HCT116 (cell line): ENCODE measurements around the gene FASN. TPM values are rescaled to one million over a fixed set of nuclear protein-coding genes. Genes with fewer than 3 reads are reported as not detected.

Source experiments
- ATAC-seq: fragments of 200-7000 bp; cut with Tn5 transposase; 2 replicates; pipeline ENCODE4 v1.9.1; 2020; ENCODE audit warnings: mild to moderate bottlenecking, moderate library complexity
- BruUV-seq: library from RNA; stranded (reverse); fragments of 400-500 nt; replicated peaks from 2 replicates; lab custom pipeline; 2021; lab: Mats Ljungman, UMichigan
- CTCF ChIA-PET: fragments of 300-600 bp; sonication (Branson Sonifier 250); formaldehyde crosslinking; loops from one replicate; lab custom pipeline; 2021; ENCODE audit warnings: antibody characterized with exemption; lab: Charles Lee
- POLR2A ChIA-PET: fragments of 300-600, 350-600 bp; sonication (Branson Sonifier 250); formaldehyde crosslinking; loops from one replicate; lab custom pipeline; 2021; ENCODE audit warnings: antibody characterized with exemption; lab: Charles Lee
- RAD21 ChIA-PET, 2 experiments: fragments of 300-600 bp; sonication (Branson Sonifier 250); formaldehyde crosslinking; loops; one replicate each; lab custom pipeline; 2023; ENCODE audit warnings: low total read pairs in 2 of 2; ENCODE audit not compliant: uncharacterized antibody in 2 of 2, unreplicated experiment in 2 of 2, low non-redundant PET in 1 of 2; lab: Charles Lee
- DNase-seq: peaks from one replicate; pipeline ENCODE4 v3.0.0-alpha.2; 2010; ENCODE audit warnings: low read depth, low spot score
- H2AFZ ChIP-seq: fragments of 200-600 bp; shearing (Covaris generic), sonication (generic); 2 replicates; pipeline ENCODE4 v1.6.1; 2017; ENCODE audit warnings: low read depth, mixed run types, mixed read lengths, antibody characterized with exemption, low read length; ENCODE audit not compliant: poor library complexity, severe bottlenecking
- H3K27ac ChIP-seq: 2 replicates; pipeline ENCODE4 v1.5.1; 2012; ENCODE audit warnings: low read depth, low read length
- H3K27me3 ChIP-seq: fragments of 200-600 bp; sonication (generic); 2 replicates; pipeline ENCODE4 v1.6.1; 2016; ENCODE audit warnings: mixed run types, low read length, mixed read lengths; ENCODE audit not compliant: insufficient read depth
- H3K36me3 ChIP-seq, 2 experiments: fragments of 200-500 bp in 1 of 2; fragments of 200-600 bp in 1 of 2; sonication (Bioruptor generic) in 1 of 2; sonication (generic) in 1 of 2; 2 replicates each; pipeline versions ENCODE4 v1.5.1 to v1.6.1; 2014 to 2016; ENCODE audit warnings: low read length in 2 of 2, inconsistent platforms in 1 of 2, mixed read lengths in 1 of 2, mixed run types in 1 of 2; ENCODE audit not compliant: insufficient read depth in 2 of 2, control insufficient read depth in 1 of 2
- H3K4me1 ChIP-seq, 2 experiments: fragments of 200-600 bp in 1 of 2; sonication (generic) in 1 of 2; 2 replicates each; pipeline versions ENCODE4 v1.5.1 to v1.6.1; 2012 to 2017; ENCODE audit warnings: low read length in 2 of 2, inconsistent platforms in 1 of 2, mild to moderate bottlenecking in 1 of 2, mixed read lengths in 1 of 2, mixed run types in 1 of 2, moderate library complexity in 1 of 2; ENCODE audit not compliant: insufficient read depth in 2 of 2, control insufficient read depth in 1 of 2
- H3K4me2 ChIP-seq: fragments of 200-600 bp; sonication (generic); 2 replicates; pipeline ENCODE4 v1.6.1; 2017; ENCODE audit warnings: mixed run types, low read length, mixed read lengths
- H3K4me3 ChIP-seq, 2 experiments: fragments of 200-600 bp in 1 of 2; sonication (generic) in 1 of 2; replicated peaks in 1 of 2; 2 replicates each; pipeline ENCODE4 v1.5.1; 2011 to 2016; ENCODE audit warnings: low read length in 2 of 2, control low read depth in 1 of 2, low read depth in 1 of 2, mild to moderate bottlenecking in 1 of 2, mixed read lengths in 1 of 2, mixed run types in 1 of 2
- H3K79me2 ChIP-seq: fragments of 200-600 bp; sonication (generic); 2 replicates; pipeline ENCODE4 v1.6.1; 2017; ENCODE audit warnings: mild to moderate bottlenecking, mixed run types, low read length, moderate library complexity, mixed read lengths; ENCODE audit not compliant: insufficient read depth
- H3K9ac ChIP-seq: fragments of 200-600 bp; sonication (generic); 2 replicates; pipeline ENCODE4 v1.6.1; 2016; ENCODE audit warnings: low read length, mixed read lengths
- H3K9me2 ChIP-seq: fragments of 200-600 bp; sonication (generic), shearing (Covaris generic); 2 replicates; pipeline ENCODE4 v1.6.1; 2017; ENCODE audit warnings: mixed run types, mild to moderate bottlenecking, moderate library complexity; ENCODE audit not compliant: insufficient read depth
- H3K9me3 ChIP-seq, 2 experiments: fragments of 200-500 bp in 1 of 2; fragments of 200-600 bp in 1 of 2; sonication (Bioruptor generic) in 1 of 2; sonication (generic) in 1 of 2; 2 replicates each; pipeline ENCODE4 v1.6.1; 2014 to 2017; ENCODE audit warnings: low read length in 2 of 2, mixed read lengths in 2 of 2, inconsistent platforms in 1 of 2, low read depth in 1 of 2, mild to moderate bottlenecking in 1 of 2, mixed run types in 1 of 2, moderate library complexity in 1 of 2; ENCODE audit not compliant: control insufficient read depth in 1 of 2, insufficient read depth in 1 of 2
- H4K20me1 ChIP-seq: fragments of 200-600 bp; sonication (generic), shearing (Covaris generic); 2 replicates; pipeline ENCODE4 v1.6.1; 2017; ENCODE audit warnings: mixed run types, mild to moderate bottlenecking, moderate library complexity; ENCODE audit not compliant: insufficient read depth
- EZH2phosphoT487 ChIP-seq: fragments of 200-600 bp; IDR thresholded peaks from 2 replicates; pipeline ENCODE4 v1.6.1; 2018; ENCODE audit warnings: antibody characterized with exemption, borderline replicate concordance
- JUND ChIP-seq: IDR thresholded peaks from 2 replicates; pipeline ENCODE4 v1.6.1; 2012
- POLR2AphosphoS5 ChIP-seq: IDR thresholded peaks from 2 replicates; pipeline ENCODE4 v1.6.1; 2011; ENCODE audit warnings: mild to moderate bottlenecking, low read depth, low read length, moderate library complexity
- RAD21 ChIP-seq: IDR thresholded peaks from 2 replicates; pipeline ENCODE4 v1.6.1; 2012; ENCODE audit warnings: low read depth, mild to moderate bottlenecking
- SP1 ChIP-seq: IDR thresholded peaks from 2 replicates; pipeline ENCODE4 v1.6.1; 2012; ENCODE audit warnings: low read depth
- YY1 ChIP-seq: IDR thresholded peaks from 2 replicates; pipeline ENCODE4 v1.6.1; 2011; ENCODE audit warnings: low read length, low read depth, moderate library complexity, mild to moderate bottlenecking; ENCODE audit not compliant: insufficient replicate concordance; ENCODE audit errors: extremely low read depth
- ZFX ChIP-seq: fragments of 450-650 bp; IDR thresholded peaks from 2 replicates; pipeline ENCODE4 v1.6.1; 2017
- intact Hi-C: fragments of 100-400 bp; cut with micrococcal nuclease; formaldehyde crosslinking; loops from 2 replicates; pipeline ENCODE4 v1.10.0; 2022
- total RNA-seq: library from RNA; stranded (reverse); gene quantifications from one replicate; pipeline ENCODE4 v1.2.1, GENCODE V29; 2021; ENCODE audit not compliant: unreplicated experiment
- TF ChIP-seq, protein P1 (sequence below), 3 experiments: fragments of 200-600 bp in 1 of 3; sonication (generic) in 1 of 3; IDR thresholded peaks in 2 of 3; conservative IDR thresholded peaks in 1 of 3; 2 replicates each; pipeline ENCODE4 v1.5.1; 2012 to 2017; ENCODE audit warnings: low read depth in 2 of 3, low read length in 2 of 3, antibody characterized with exemption in 1 of 3, borderline replicate concordance in 1 of 3, control low read depth in 1 of 3, mild to moderate bottlenecking in 1 of 3, mixed read lengths in 1 of 3, mixed run types in 1 of 3, moderate library complexity in 1 of 3; ENCODE audit not compliant: insufficient read depth in 1 of 3
- TF ChIP-seq, protein P2 (sequence below): IDR thresholded peaks from 2 replicates; pipeline ENCODE4 v1.6.1; 2011; ENCODE audit warnings: mild to moderate bottlenecking, low read length, moderate library complexity; ENCODE audit not compliant: insufficient replicate concordance; ENCODE audit errors: extremely low read depth

FASN gene
- total RNA-seq, 1 experiment from 2014 or later: 754 TPM

DNA sequence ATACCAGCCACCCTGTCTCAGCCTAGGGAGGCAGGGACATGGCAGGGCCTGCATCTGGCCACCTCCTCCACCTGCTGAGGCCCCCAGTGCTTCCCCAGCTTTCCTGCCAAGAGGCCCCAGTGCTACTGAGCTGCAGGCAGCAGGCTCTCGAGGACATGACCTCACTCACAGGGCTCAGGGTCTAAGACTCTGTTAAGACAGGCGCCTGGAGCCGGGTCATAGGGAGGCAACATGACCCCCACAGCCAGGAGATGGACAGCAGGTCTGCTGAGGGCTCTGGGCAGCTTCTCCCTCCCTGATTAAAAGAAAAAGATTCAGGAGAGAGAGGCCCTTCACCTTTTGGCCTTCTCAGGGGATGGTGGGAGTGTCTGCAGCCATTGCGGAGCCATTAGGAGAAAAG is 23.2 kb upstream of the FASN start:
- intact Hi-C loops: no loop called here
- no peak for ATAC-seq
- Histone ChIP-seq H3K9me2 (no peaks in the 10 kb centered on the region), H3K9me3 (no peaks in the 10 kb centered on the region), H3K4me1 (no peaks in the 10 kb centered on the region), H3K4me3 (no peak overlapping the region), H3K27ac (no peak overlapping the region), H3K9ac (no peak overlapping the region), H3K4me2 (no peak overlapping the region), H2AFZ (no peak overlapping the region), H3K27me3 (no peaks in the 10 kb centered on the region), H4K20me1 (no peaks in the 10 kb centered on the region), H3K36me3 (no peaks in the 10 kb centered on the region), H3K79me2 (no peaks in the 10 kb centered on the region)
- ChIA-PET RAD21 (no interaction called here), CTCF (interaction anchor here (1.0 kb wide), 1 partner anchor 15 kb away, joined by 3 read pairs; no protein-coding TSS in a partner anchor), POLR2A (no interaction called here)
- TF ChIP-seq RAD21 (no peak), YY1 (no peak), JUND (no peak), SP1 (no peak)
- TF ChIP-seq, protein P1, sequence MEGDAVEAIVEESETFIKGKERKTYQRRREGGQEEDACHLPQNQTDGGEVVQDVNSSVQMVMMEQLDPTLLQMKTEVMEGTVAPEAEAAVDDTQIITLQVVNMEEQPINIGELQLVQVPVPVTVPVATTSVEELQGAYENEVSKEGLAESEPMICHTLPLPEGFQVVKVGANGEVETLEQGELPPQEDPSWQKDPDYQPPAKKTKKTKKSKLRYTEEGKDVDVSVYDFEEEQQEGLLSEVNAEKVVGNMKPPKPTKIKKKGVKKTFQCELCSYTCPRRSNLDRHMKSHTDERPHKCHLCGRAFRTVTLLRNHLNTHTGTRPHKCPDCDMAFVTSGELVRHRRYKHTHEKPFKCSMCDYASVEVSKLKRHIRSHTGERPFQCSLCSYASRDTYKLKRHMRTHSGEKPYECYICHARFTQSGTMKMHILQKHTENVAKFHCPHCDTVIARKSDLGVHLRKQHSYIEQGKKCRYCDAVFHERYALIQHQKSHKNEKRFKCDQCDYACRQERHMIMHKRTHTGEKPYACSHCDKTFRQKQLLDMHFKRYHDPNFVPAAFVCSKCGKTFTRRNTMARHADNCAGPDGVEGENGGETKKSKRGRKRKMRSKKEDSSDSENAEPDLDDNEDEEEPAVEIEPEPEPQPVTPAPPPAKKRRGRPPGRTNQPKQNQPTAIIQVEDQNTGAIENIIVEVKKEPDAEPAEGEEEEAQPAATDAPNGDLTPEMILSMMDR (IDR thresholded peaks at IDR 0.05 in 2 of 3, conservative IDR thresholded peaks at IDR 0.05 in 1 of 3; ENCODE audit: borderline replicate concordance in 1 of 3, insufficient read depth in 1 of 3, low read depth in 2 of 3, low read length in 2 of 3): no peak
- no TSS peak for BruUV-seq
- no peak for DNase-seq

DNA sequence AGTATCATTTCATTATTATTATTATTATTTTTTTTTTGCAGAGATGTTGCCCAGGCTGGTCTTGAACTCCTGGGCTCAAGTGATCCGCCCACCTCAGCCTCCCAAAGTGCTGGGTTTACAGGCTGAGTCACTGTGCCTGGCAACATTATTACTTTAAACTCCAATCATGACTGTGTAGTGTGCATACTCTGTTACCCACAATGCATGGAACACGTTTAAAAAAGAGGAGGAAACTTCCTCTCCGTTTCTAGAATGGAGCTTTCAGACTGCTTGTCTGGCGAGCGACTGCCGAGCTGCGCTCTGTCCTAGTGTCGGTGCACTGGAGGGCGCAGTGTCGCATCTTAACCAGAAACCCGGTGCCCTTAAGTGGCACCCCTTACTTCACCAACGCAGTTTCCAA is 22.1 kb upstream of the FASN start:
- Histone ChIP-seq H3K4me1 (no peaks in the 10 kb centered on the region), H3K27ac (no peak overlapping the region), H3K4me2 (no peak overlapping the region), H3K79me2 (no peaks in the 10 kb centered on the region), H3K36me3 (no peaks in the 10 kb centered on the region), H3K9ac (no peak overlapping the region), H3K4me3 (no peak overlapping the region), H3K27me3 (no peaks in the 10 kb centered on the region), H4K20me1 (no peaks in the 10 kb centered on the region), H3K9me2 (no peaks in the 10 kb centered on the region), H2AFZ (no peak overlapping the region), H3K9me3 (no peaks in the 10 kb centered on the region)
- TF ChIP-seq POLR2AphosphoS5 (no peak), EZH2phosphoT487 (no peak), ZFX (no peak), JUND (no peak)
- TF ChIP-seq, protein P2, sequence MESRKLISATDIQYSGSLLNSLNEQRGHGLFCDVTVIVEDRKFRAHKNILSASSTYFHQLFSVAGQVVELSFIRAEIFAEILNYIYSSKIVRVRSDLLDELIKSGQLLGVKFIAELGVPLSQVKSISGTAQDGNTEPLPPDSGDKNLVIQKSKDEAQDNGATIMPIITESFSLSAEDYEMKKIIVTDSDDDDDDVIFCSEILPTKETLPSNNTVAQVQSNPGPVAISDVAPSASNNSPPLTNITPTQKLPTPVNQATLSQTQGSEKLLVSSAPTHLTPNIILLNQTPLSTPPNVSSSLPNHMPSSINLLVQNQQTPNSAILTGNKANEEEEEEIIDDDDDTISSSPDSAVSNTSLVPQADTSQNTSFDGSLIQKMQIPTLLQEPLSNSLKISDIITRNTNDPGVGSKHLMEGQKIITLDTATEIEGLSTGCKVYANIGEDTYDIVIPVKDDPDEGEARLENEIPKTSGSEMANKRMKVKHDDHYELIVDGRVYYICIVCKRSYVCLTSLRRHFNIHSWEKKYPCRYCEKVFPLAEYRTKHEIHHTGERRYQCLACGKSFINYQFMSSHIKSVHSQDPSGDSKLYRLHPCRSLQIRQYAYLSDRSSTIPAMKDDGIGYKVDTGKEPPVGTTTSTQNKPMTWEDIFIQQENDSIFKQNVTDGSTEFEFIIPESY: no peak
- no peak for DNase-seq
- intact Hi-C loops: no loop called here
- RAD21 ChIA-PET: no interaction called here
- ATAC-seq: no peak
- CTCF ChIA-PET: interaction anchor here (1.0 kb wide), 1 partner anchor 14 kb away, joined by 3 read pairs; no protein-coding TSS in a partner anchor
- no TSS peak for BruUV-seq
- POLR2A ChIA-PET: no interaction called here
